Measurements from ENCODE around the gene BDKRB2.

The BDKRB2 gene

DNA sequence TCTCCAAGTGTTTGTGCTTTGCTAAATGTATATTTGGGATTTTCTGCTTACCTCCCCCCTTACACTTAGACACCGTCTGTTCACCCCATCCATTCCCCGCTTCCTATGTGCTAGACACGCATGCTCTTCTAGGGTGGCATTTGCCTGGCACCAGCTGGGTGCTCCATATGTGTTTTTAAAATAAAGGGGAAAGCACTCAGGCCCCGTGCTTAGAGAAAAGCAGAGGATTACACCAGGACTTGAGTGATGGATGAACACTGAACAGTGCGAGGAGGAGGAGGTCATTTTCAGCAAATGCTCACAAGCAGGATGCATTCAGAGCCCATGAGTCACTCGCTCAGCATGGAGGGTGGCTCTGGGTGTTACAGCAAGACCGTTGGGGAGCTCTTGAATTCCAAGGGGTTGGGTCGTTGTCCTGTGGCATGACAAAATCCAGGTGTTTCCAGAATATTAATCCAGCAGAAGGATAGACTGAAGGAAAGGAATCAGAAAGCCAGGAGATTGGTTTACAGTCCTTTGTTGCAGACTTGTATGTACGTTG lies 48.4 kb downstream of the BDKRB2 start:
- Histone ChIP-seq H4K20me1 (ENCODE audit: insufficient read depth, low read length) (no peaks in the 10 kb centered on the region), H3K9me3 (ENCODE audit: low read length) (no peaks in the 10 kb centered on the region), H3K36me3 (ENCODE audit: insufficient read depth, low read length) (no peaks in the 10 kb centered on the region), H3K4me1 (ENCODE audit: insufficient read depth, low read length, severe bottlenecking) (no peaks in the 10 kb centered on the region), H3K27ac (ENCODE audit: low read depth, low read length, poor library complexity, severe bottlenecking) (no peak overlapping the region), H3K79me2 (ENCODE audit: insufficient read depth, low read length) (no peaks in the 10 kb centered on the region), H3K9ac (ENCODE audit: low read length) (no peak overlapping the region), H2AFZ (ENCODE audit: low read length) (no peak overlapping the region), H3K27me3 (ENCODE audit: insufficient read depth, low read length) (no peaks in the 10 kb centered on the region), H3K9me2 (ENCODE audit: low read depth, low read length) (no peaks in the 10 kb centered on the region), H3F3A (ENCODE audit: insufficient read depth, low read length) (no peaks in the 10 kb centered on the region), H3K4me2 (ENCODE audit: low read length) (no peak overlapping the region), H3K4me3 (ENCODE audit: low read depth, low read length, poor library complexity, severe bottlenecking) (no peak overlapping the region)
- TF ChIP-seq EZH2 (IDR thresholded peaks at IDR 0.05; ENCODE audit: borderline replicate concordance, low read length), result no peak
- TF ChIP-seq, protein P1, sequence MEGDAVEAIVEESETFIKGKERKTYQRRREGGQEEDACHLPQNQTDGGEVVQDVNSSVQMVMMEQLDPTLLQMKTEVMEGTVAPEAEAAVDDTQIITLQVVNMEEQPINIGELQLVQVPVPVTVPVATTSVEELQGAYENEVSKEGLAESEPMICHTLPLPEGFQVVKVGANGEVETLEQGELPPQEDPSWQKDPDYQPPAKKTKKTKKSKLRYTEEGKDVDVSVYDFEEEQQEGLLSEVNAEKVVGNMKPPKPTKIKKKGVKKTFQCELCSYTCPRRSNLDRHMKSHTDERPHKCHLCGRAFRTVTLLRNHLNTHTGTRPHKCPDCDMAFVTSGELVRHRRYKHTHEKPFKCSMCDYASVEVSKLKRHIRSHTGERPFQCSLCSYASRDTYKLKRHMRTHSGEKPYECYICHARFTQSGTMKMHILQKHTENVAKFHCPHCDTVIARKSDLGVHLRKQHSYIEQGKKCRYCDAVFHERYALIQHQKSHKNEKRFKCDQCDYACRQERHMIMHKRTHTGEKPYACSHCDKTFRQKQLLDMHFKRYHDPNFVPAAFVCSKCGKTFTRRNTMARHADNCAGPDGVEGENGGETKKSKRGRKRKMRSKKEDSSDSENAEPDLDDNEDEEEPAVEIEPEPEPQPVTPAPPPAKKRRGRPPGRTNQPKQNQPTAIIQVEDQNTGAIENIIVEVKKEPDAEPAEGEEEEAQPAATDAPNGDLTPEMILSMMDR (IDR thresholded peaks at IDR 0.05; ENCODE audit: low read length), result no peak

DNA sequence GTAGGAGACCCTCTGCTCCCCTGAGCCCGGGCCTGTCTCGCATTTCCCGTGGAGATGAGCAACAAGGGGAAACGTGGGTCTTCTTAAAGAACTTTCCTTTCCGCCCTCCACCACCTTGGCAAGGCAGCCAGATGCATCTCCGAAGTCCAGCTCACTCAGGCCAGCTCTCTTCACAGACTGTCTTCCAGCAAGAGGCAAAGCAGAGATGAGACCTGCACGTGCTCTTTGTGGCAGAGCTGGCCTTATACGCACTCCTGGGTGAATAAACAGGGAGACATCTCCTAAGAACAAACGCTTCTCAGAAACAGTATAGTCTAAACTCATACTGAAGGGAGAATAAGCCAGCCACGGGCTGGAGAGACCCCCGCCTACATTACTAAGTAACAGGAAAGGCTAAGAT lies 50.0 kb downstream of the BDKRB2 start:
- Histone ChIP-seq H3K9ac (ENCODE audit: low read length) (no peak overlapping the region), H3K9me2 (ENCODE audit: low read depth, low read length) (no peaks in the 10 kb centered on the region), H3K27ac (ENCODE audit: low read depth, low read length, poor library complexity, severe bottlenecking) (no peak overlapping the region), H4K20me1 (ENCODE audit: insufficient read depth, low read length) (no peaks in the 10 kb centered on the region), H3K9me3 (ENCODE audit: low read length) (no peaks in the 10 kb centered on the region), H3K4me2 (ENCODE audit: low read length) (no peak overlapping the region), H3F3A (ENCODE audit: insufficient read depth, low read length) (no peaks in the 10 kb centered on the region), H2AFZ (ENCODE audit: low read length) (no peak overlapping the region), H3K4me1 (ENCODE audit: insufficient read depth, low read length, severe bottlenecking) (no peaks in the 10 kb centered on the region), H3K36me3 (ENCODE audit: insufficient read depth, low read length) (no peaks in the 10 kb centered on the region), H3K79me2 (ENCODE audit: insufficient read depth, low read length) (no peaks in the 10 kb centered on the region), H3K4me3 (ENCODE audit: low read depth, low read length, poor library complexity, severe bottlenecking) (no peak overlapping the region), H3K27me3 (ENCODE audit: insufficient read depth, low read length) (no peaks in the 10 kb centered on the region)
- TF ChIP-seq, protein P1 (IDR thresholded peaks at IDR 0.05; ENCODE audit: low read length), result no peak
- TF ChIP-seq EZH2 (IDR thresholded peaks at IDR 0.05; ENCODE audit: borderline replicate concordance, low read length), result no peak

DNA sequence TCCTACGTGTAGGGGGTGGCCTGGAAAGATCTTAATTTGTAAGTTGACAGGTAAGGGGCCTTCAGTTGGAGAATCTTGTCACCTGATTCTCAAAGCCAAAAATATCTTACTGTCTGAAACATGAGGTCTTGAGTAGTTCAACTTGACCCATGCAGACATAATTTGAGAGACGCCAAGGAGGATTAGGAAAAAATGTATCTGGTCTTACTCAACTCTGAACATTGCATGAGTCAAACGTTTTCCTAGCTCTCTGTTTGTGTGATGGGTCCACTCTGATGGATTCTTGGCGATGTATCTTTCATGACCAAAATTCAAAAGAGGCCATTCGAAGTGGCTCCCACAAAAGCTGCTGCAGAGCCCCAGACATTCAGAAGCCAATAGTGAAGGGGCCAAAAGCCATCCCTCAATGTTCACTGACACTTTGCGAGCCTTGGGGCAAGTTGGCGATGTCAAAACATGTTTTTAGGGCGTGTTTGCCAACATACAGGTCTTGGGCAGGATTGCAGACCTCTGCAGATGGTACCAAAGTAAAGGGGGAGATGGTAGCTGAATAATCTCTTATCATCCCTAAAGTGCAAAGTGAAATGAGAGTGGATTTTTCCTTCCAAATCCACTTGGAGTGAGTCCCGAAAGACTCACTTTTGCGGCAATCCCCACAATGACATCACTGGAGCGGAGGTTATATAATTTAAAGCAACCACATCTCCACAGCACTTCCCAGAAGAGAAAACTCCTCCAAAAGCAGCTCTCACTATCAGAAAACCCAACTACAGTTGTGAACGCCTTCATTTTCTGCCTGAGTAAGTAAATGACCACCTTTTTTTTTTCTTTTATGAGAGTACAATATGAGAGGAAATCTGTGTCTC lies 51.1 kb downstream of the BDKRB2 start, which contains the start of gene BDKRB1:
Gene BDKRB1, plus strand, starts transcription at position 710 of the 866 bp plus-strand sequence. CDS start 7,473 bp downstream, outside the sequence.
- TF ChIP-seq, protein P1 (IDR thresholded peaks at IDR 0.05; ENCODE audit: low read length), result no peak
- no peak for TF ChIP-seq EZH2 (IDR thresholded peaks at IDR 0.05; ENCODE audit: borderline replicate concordance, low read length)
- H3K9me3 ChIP-seq (ENCODE audit: low read length), result no peaks in the 10 kb centered on the region
- H3K36me3 ChIP-seq (ENCODE audit: insufficient read depth, low read length), result no peaks in the 10 kb centered on the region
- H4K20me1 ChIP-seq (ENCODE audit: insufficient read depth, low read length), result no peaks in the 10 kb centered on the region
- H3K4me2 ChIP-seq (ENCODE audit: low read length), result no peak within 1 kb of the TSS
- no peak within 1 kb of the TSS for H3K4me3 ChIP-seq (ENCODE audit: low read depth, low read length, poor library complexity, severe bottlenecking)
- H2AFZ ChIP-seq (ENCODE audit: low read length), result no peak within 1 kb of the TSS
- no peaks in the 10 kb centered on the region for H3K4me1 ChIP-seq (ENCODE audit: insufficient read depth, low read length, severe bottlenecking)
- no peaks in the 10 kb centered on the region for H3K27me3 ChIP-seq (ENCODE audit: insufficient read depth, low read length)
- no peak within 1 kb of the TSS for H3K9ac ChIP-seq (ENCODE audit: low read length)
- no peak within 1 kb of the TSS for H3K27ac ChIP-seq (ENCODE audit: low read depth, low read length, poor library complexity, severe bottlenecking)
- no peaks in the 10 kb centered on the region for H3K79me2 ChIP-seq (ENCODE audit: insufficient read depth, low read length)
- H3K9me2 ChIP-seq (ENCODE audit: low read depth, low read length), result no peaks in the 10 kb centered on the region
- H3F3A ChIP-seq (ENCODE audit: insufficient read depth, low read length), result no peaks in the 10 kb centered on the region

Measured in OCI-LY1 (cell line).